HG02970 (cell line): Measurements from ENCODE around the gene TSPYL2.

Experiments used
- ATAC-seq: cut with Tn5 transposase; IDR thresholded peaks from one replicate; pipeline ENCODE4 v1.9.1; 2021; ENCODE audit warnings: mild to moderate bottlenecking, moderate library complexity, moderate number of reproducible peaks; ENCODE audit not compliant: unreplicated experiment, low FRiP score

The TSPYL2 gene

DNA sequence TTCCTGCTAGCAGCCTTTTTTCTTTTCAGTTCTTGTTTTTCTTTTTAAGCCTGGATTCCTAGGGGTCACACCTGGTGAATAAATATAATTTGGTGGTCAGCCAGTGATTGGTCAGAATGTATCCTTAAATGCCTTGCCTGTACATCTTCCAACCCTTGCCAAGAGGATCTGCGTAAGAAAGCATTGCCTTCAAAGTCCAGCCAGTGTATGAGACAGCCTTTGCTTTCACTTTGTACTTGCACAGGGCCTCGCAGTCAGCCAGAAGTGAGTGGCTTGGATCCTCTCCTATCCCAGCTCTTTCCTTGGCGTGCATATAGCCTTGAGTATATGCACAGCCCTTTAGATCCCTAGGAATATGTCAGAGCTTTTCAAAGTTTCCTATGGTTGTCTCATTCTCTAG, 33.9 kb downstream of the TSPYL2 start:
- ATAC-seq: no peak

DNA sequence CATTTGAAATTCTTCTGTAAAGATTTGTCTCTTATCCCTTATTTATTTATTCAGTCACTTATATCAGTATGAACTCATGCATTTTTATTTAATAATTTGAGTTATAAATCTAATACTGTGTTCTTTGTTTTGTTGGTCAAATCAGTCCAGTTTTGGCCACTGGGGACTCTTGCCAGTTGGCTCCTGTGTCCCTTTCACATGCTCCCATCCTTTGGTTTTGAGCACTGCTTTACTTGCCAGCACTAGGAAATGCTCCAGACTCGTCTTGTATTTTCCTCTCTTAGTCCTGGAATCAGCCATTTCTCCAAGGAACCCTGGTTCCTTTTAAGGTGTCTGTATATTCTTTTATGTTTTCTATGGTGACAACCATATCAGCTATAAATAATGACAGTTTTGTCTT, 39.8 kb downstream of the TSPYL2 start:
- ATAC-seq: no peak

DNA sequence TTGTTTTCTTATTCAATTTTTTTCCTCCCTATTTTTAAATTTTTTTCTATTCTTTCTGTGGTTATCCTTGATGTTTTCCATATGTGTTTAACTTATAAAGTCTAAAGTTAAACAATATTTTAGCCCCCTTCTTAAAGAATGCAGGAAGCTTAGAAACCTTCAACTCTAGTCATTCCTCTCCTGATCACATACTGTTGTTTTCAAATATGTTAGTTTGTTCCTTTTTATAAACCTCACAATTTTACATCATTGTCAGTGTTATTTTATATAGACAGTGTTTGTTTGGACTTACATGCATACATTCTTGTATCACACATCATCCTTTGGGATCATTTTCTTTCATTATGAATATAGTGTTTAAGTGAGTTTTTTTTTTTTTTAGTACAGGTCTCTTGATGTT, 43.3 kb downstream of the TSPYL2 start:
- no peak for ATAC-seq

DNA sequence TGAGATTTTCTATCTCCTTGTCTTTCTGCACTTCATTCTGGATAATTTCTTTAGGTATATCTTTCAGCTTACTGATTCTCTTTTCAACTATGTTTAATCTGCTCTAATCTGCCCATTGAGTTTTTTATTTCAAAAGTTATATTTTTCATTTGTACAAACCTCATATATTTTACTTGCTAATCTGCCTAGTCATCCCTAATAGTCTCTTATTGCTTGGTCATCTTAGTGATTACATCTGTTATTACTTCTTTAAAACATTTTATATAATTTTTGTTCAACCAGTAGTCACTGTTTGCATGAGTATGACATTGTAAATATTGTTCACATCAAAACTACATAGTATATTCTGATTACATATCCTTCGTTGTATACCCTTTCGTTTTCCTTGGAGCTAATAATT, 44.2 kb downstream of the TSPYL2 start:
- no peak for ATAC-seq

DNA sequence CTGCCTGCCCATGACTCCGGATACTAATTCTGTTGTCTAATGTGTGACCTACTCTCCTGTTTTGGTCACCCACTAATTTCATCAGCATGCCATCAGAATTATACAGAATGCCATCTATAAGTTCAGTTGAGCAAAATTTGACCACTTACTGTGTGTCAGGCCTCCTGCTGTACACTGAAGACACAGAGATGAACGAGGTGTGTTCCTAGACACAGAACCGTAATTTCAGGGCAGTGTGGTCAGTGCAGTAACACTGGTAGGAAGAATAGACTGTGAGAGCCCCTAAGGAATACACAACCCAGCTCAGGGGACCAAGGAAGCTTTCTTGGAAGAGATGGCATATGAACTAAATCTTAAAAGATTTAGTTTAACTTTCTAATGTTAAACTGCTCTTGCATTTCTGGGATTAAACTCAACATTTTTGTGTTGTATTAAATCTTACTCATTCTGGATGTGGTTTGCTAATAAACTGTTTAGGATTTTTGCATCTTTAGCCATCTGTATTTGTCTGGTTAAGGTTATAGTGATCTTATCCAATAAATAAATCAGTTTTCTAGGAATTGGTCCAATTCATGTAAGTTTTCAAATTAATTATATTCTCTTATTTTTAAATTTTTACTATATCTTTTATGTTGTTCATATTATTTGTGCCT, 46.1 kb downstream of the TSPYL2 start:
- no peak for ATAC-seq

DNA sequence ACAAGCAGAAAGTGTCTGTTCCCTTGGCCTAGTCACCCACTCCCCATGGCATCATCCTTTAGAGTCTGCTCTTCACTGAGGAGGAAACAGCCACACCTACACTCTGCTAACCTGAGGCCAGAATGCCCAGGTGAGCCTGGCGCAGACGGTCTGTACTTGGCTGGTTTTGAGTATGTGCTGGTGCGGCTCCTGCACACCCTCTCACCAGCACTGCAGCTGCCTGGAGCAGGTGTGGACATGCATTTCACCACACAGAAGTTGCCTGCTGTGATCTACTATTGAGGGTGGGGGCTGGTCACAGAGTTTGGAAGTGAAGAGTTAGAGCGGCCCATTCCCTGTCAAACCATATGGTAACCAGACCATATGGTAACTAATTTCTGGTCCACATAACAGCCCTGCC, 51.2 kb downstream of the TSPYL2 start:
- no peak for ATAC-seq

DNA sequence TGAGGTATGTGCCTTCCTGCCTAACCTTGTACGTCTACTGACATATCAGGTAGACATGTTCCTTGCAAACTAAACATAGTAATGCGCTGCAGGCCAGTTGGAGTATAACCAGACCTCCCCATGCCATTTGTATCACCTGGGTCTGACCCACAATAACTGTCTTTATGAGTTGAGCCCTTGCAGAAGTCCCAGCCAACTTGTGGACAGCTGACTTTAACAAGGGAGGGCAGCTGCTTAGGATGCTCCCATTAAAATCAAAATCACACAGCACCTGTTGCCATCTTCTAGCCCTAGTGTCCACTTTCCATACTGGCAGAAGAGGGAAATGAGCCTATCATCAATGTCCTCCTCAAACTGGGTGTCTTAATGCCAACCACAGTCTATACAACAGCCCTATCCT, 53.4 kb downstream of the TSPYL2 start:
- ATAC-seq: no peak
